NCI-H2171 treated with DMSO at 0.1 percent for 48 hours (cell line): Measurements from ENCODE around the gene RAD54L2.
A peak's percentile ranks its signal among the peaks of the same experiment; 100 is the strongest.
"Not testable (repeated sequence)": the region's sequence is repeated elsewhere in the genome, so short reads cannot be mapped to it uniquely, and the experiment has no call there.

ENCODE experiments used
- DNase-seq: peaks from one replicate; lab custom pipeline; 2025; lab: John Stamatoyannopoulos, UW

Gene RAD54L2

GRCh38 chr3:51538459-51539290, at the start of gene RAD54L2:
Gene RAD54L2, plus strand, starts transcription at chr3:51538719. Its CDS starts 51,702 bp downstream, at chr3:51590421.
- peak; percentile 59 for DNase-seq

- DNase-seq = peak; percentile 93
These were observed 39.4 kb upstream of the RAD54L2 start for GRCh38 chr3:51498876-51499738.

GRCh38 chr3:51500632-51501131, 37.8 kb upstream of the RAD54L2 start:
- no peak for DNase-seq

GRCh38 chr3:51501833-51502561, 36.5 kb upstream of the RAD54L2 start:
- peak; percentile 55 for DNase-seq

- DNase-seq = no peak
These were observed 36.0 kb upstream of the RAD54L2 start for GRCh38 chr3:51502562-51502910.

GRCh38 chr3:51503007-51503406, 35.5 kb upstream of the RAD54L2 start:
- DNase-seq = no peak

- DNase-seq = no peak
These were observed 30.3 kb upstream of the RAD54L2 start for GRCh38 chr3:51508255-51508654.

- DNase-seq = no peak
These were observed 27.5 kb upstream of the RAD54L2 start for GRCh38 chr3:51510996-51511395.

- DNase-seq = no peak
These were observed 24.3 kb upstream of the RAD54L2 start for GRCh38 chr3:51514210-51514609.

GRCh38 chr3:51519848-51520247, 18.7 kb upstream of the RAD54L2 start:
- no peak for DNase-seq

- not testable (repeated sequence) for DNase-seq
These were observed 17.4 kb upstream of the RAD54L2 start for GRCh38 chr3:51520906-51521730.

- no peak for DNase-seq
These were observed 16.1 kb upstream of the RAD54L2 start for GRCh38 chr3:51522273-51522962.

GRCh38 chr3:51524874-51525273, 13.6 kb upstream of the RAD54L2 start:
- not testable (repeated sequence) for DNase-seq

GRCh38 chr3:51530485-51530884, 8.0 kb upstream of the RAD54L2 start:
- DNase-seq = no peak

GRCh38 chr3:51535146-51536019, 3.1 kb upstream of the RAD54L2 start:
- DNase-seq = no peak

GRCh38 chr3:51537631-51538030, 888 bp upstream of the RAD54L2 start:
- not testable (repeated sequence) for DNase-seq

GRCh38 chr3:51538115-51538458, 432 bp upstream of the RAD54L2 start:
- DNase-seq = peak; percentile 54

GRCh38 chr3:51539291-51539941, 897 bp downstream of the RAD54L2 start:
- no peak for DNase-seq

GRCh38 chr3:51542596-51542995, 4.1 kb downstream of the RAD54L2 start:
- not testable (repeated sequence) for DNase-seq
